ENCODE results near the gene MYO1D.

DNA sequence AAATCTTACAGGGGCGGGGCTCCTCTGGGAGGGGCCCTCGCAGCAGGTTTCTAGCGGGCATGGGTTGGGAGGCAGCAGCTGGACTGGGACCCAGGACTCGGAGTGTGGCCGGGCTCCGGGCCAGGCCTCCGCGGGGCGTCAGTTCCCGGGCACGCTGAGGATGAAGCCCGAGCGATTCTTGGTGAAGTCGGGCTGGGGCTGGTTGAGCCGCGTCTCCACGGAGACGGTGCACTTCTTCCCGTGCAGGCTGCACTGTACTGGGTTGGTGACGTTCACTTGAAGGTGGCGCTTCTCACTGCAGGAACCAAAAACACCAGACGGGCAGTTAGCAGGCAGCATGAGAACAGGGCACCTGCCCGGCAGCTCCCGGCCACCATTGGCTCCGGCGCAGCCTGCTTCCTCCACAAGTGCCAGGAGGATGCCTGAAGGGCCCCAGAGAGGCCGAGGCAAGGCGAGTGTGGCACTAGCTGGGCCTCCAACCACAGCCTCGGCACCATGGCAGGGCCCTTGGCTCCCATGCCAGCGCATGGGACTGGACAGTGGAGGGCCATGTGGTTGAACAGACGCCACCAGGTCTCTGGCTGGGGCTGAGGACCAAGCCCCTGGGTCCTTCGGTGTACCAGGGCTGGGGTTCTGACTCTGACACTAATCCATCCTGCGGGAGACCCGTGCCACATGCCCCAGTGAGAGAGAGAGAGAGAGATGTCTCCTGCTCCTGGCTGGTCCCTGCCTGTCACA lies 382.1 kb downstream of the MYO1D start:
- no peak for TF ChIP-seq RBAK (CRISPR knock-in tag; IDR thresholded peaks at IDR 0.05)
- TF ChIP-seq, protein P1, sequence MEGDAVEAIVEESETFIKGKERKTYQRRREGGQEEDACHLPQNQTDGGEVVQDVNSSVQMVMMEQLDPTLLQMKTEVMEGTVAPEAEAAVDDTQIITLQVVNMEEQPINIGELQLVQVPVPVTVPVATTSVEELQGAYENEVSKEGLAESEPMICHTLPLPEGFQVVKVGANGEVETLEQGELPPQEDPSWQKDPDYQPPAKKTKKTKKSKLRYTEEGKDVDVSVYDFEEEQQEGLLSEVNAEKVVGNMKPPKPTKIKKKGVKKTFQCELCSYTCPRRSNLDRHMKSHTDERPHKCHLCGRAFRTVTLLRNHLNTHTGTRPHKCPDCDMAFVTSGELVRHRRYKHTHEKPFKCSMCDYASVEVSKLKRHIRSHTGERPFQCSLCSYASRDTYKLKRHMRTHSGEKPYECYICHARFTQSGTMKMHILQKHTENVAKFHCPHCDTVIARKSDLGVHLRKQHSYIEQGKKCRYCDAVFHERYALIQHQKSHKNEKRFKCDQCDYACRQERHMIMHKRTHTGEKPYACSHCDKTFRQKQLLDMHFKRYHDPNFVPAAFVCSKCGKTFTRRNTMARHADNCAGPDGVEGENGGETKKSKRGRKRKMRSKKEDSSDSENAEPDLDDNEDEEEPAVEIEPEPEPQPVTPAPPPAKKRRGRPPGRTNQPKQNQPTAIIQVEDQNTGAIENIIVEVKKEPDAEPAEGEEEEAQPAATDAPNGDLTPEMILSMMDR (CRISPR knock-in tag; IDR thresholded peaks at IDR 0.05) = no peak
- TF ChIP-seq POLR2AphosphoS5 (IDR thresholded peaks at IDR 0.05; ENCODE audit: low read depth, low read length) = no peak
- TF ChIP-seq, protein P2, sequence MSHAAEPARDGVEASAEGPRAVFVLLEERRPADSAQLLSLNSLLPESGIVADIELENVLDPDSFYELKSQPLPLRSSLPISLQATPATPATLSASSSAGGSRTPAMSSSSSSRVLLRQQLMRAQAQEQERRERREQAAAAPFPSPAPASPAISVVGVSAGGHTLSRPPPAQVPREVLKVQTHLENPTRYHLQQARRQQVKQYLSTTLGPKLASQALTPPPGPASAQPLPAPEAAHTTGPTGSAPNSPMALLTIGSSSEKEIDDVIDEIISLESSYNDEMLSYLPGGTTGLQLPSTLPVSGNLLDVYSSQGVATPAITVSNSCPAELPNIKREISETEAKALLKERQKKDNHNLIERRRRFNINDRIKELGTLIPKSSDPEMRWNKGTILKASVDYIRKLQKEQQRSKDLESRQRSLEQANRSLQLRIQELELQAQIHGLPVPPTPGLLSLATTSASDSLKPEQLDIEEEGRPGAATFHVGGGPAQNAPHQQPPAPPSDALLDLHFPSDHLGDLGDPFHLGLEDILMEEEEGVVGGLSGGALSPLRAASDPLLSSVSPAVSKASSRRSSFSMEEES (CRISPR knock-in tag; IDR thresholded peaks at IDR 0.05) = no peak
- TF ChIP-seq, protein P3, sequence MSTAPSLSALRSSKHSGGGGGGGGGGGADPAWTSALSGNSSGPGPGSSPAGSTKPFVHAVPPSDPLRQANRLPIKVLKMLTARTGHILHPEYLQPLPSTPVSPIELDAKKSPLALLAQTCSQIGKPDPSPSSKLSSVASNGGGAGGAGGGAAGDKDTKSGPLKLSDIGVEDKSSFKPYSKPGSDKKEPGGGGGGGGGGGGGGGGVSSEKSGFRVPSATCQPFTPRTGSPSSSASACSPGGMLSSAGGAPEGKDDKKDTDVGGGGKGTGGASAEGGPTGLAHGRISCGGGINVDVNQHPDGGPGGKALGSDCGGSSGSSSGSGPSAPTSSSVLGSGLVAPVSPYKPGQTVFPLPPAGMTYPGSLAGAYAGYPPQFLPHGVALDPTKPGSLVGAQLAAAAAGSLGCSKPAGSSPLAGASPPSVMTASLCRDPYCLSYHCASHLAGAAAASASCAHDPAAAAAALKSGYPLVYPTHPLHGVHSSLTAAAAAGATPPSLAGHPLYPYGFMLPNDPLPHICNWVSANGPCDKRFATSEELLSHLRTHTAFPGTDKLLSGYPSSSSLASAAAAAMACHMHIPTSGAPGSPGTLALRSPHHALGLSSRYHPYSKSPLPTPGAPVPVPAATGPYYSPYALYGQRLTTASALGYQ (CRISPR knock-in tag; IDR thresholded peaks at IDR 0.05) = no peak
- TF ChIP-seq POLR2A (IDR thresholded peaks at IDR 0.05; ENCODE audit: insufficient read depth in 1 of 2, low read depth in 2 of 2, low read length in 2 of 2) = no peak

Data from HepG2 (cell line).